IPS-18a (cell line): ENCODE data around the gene DCTN3.
"Not testable (repeated sequence)": the region's sequence is repeated elsewhere in the genome, so short reads cannot be mapped to it uniquely, and the experiment has no call there.

Source experiments
- H3K27ac ChIP-seq: one replicate; pipeline ENCODE4 v1.5.1; 2013; ENCODE audit warnings: low read length
- H3K27me3 ChIP-seq: one replicate; pipeline ENCODE4 v1.6.1; 2013; ENCODE audit warnings: mild to moderate bottlenecking, low read length; ENCODE audit not compliant: control insufficient read depth, insufficient read depth
- H3K36me3 ChIP-seq: one replicate; pipeline ENCODE4 v1.6.1; 2013; ENCODE audit warnings: low read depth, low read length; ENCODE audit not compliant: control insufficient read depth
- H3K4me1 ChIP-seq: one replicate; pipeline ENCODE4 v1.6.1; 2013; ENCODE audit warnings: low read depth, low read length; ENCODE audit not compliant: control insufficient read depth
- H3K4me3 ChIP-seq: one replicate; pipeline ENCODE4 v1.5.1; 2013; ENCODE audit warnings: low read length
- H3K9ac ChIP-seq: one replicate; pipeline ENCODE4 v1.6.1; 2013; ENCODE audit warnings: mild to moderate bottlenecking, low read length, moderate library complexity
- H3K9me3 ChIP-seq: one replicate; pipeline ENCODE4 v1.6.1; 2013; ENCODE audit warnings: low read depth, low read length; ENCODE audit not compliant: control insufficient read depth

DCTN3 gene

GRCh38 chr9:34644766-34645314 is 24.5 kb upstream of the DCTN3 start:
- H3K27me3 ChIP-seq, result no peaks in the 10 kb centered on the region
- H3K9me3 ChIP-seq, result no peaks in the 10 kb centered on the region
- H3K9ac ChIP-seq, result no peak overlapping the region
- H3K36me3 ChIP-seq, result peaks cover 16% of the 10 kb centered on the region
- no peak overlapping the region for H3K4me3 ChIP-seq
- peaks cover 10% of the 10 kb centered on the region for H3K4me1 ChIP-seq
- no peak overlapping the region for H3K27ac ChIP-seq

DNA sequence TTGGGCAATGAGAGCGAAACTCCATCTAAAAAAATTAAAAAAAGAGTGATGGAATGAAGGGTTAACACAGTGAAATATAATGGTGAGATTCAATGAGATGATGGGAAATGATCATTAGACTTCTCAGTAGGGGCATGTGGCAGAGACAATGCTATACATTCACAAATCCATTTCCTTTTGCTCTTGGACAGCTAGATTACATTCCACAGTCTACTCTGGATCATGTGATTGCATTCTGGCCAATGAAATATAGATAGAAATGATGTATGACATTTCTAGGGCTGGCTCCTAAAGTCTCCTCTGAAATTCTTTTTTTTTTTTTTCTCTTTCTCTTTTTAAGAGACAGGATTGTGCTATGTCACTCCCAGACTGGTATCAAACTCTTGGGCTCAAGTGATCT is 22.4 kb upstream of the DCTN3 start:
- H3K27ac ChIP-seq, result no peak overlapping the region
- H3K4me3 ChIP-seq, result no peak overlapping the region
- no peaks in the 10 kb centered on the region for H3K36me3 ChIP-seq
- no peaks in the 10 kb centered on the region for H3K9me3 ChIP-seq
- H3K4me1 ChIP-seq, result peaks cover 15% of the 10 kb centered on the region
- no peak overlapping the region for H3K9ac ChIP-seq
- H3K27me3 ChIP-seq, result no peaks in the 10 kb centered on the region

GRCh38 chr9:34639322-34639721 is 19.0 kb upstream of the DCTN3 start:
- H3K4me1 ChIP-seq, H3K27ac ChIP-seq, H3K9me3 ChIP-seq, H3K36me3 ChIP-seq, H3K9ac ChIP-seq, H3K27me3 ChIP-seq, H3K4me3 ChIP-seq: not testable (repeated sequence)

DNA sequence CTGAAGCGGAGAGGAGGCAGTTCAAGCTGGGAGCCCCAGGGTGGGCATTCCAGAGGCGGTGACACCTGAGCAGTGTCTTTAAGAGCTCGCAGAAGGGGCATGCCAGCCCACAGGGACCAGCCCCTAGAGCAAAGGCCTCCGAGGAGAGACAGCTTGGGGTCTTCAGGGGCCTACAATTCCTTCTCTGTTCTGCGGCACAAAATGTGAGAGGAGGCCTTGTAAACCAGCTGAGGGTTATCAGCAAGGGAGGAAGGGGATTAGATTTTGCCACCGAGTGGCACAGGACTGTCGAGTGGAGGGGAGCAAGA is 17.8 kb upstream of the DCTN3 start:
- Histone ChIP-seq H3K27me3 (peaks cover 4% of the 10 kb centered on the region), H3K4me1 (peaks cover 5% of the 10 kb centered on the region), H3K9me3 (no peaks in the 10 kb centered on the region), H3K27ac (no peak overlapping the region), H3K4me3 (peak overlapping the region; percentile 81), H3K36me3 (peaks cover 5% of the 10 kb centered on the region), H3K9ac (no peak overlapping the region)

DNA sequence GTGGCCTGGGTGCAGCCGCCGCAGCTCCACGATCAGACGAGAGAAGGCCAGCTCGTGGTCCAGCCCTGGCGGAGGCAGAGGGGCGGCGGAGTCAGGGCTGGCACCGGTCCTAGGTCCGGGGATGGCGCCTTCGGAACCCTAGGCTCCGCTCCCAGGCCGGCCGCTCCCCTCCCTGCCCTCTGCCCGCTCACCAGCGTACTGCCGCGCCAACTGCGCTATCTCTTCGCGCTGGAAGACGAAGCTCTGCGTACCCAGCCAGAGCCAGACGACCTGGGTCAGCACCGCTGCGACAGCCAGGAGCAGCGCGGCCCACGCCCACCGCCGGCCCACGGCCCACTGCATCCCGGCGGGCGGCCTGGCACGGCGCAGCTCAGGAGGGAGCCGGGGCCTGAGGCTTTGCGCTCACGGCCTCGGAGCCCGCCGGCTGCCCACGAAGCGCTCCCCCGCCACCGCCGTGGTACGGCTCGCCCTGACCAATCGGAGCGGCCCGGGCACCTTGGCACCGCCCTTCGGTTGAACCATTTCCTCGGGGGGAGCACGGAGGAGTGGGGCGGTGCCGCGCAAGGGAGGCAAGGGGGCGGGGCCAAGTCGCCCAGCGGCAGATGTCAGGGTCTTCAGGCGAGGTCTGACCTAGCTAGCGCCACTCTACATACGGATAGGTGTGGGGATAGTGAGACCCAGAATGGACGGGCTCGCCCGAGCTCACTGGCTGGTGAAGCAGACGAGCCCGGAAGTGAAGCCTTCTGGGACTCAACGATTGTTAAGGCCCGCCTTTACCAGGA is 17.3 kb upstream of the DCTN3 start, which contains the start of gene SIGMAR1:
TSS of gene SIGMAR1 (minus strand) at position 432 of the 782 bp plus-strand sequence. CDS start at position 342, 90 bp downstream.
- H3K9me3 ChIP-seq, result no peaks in the 10 kb centered on the region
- peak within 1 kb of the TSS; percentile 81 for H3K4me3 ChIP-seq
- H3K27me3 ChIP-seq, result peaks cover 4% of the 10 kb centered on the region
- H3K27ac ChIP-seq, result no peak within 1 kb of the TSS
- H3K4me1 ChIP-seq, result peaks cover 5% of the 10 kb centered on the region
- peak within 1 kb of the TSS; percentile 76 for H3K9ac ChIP-seq
- peaks cover 5% of the 10 kb centered on the region for H3K36me3 ChIP-seq

- Histone ChIP-seq H3K9ac (peak overlapping the region; percentile 76), H3K27ac (no peak overlapping the region), H3K4me3 (peak overlapping the region; percentile 81), H3K9me3 (no peaks in the 10 kb centered on the region), H3K27me3 (peaks cover 5% of the 10 kb centered on the region), H3K36me3 (peaks cover 5% of the 10 kb centered on the region), H3K4me1 (peaks cover 5% of the 10 kb centered on the region)
These were observed 16.6 kb upstream of the DCTN3 start for GRCh38 chr9:34636791-34637355.

DNA sequence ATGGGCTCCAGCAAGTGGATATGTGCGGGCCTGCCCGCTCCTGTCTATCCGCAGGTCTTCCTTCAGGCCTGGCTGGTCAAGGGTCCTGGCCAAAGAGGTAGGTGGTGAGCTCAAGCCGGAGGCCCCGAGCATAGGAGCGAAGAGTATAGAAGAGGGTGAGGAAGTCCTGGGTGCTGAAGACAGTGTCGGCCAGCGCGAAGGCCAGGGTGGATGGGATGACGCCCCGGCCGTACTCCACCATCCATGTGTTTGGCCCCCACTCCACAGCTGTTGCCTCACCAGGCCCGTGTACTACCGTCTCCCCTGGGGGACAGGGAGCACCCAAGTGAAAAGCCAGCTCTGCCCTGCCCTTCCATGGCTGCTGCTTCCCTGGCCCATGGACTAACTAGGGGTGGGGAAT is 15.3 kb upstream of the DCTN3 start:
- peaks cover 18% of the 10 kb centered on the region for H3K27me3 ChIP-seq
- H3K9me3 ChIP-seq, result no peaks in the 10 kb centered on the region
- H3K36me3 ChIP-seq, result peaks cover 5% of the 10 kb centered on the region
- no peak overlapping the region for H3K9ac ChIP-seq
- H3K4me1 ChIP-seq, result peaks cover 5% of the 10 kb centered on the region
- no peak overlapping the region for H3K4me3 ChIP-seq
- H3K27ac ChIP-seq, result no peak overlapping the region

GRCh38 chr9:34634551-34635248 is 14.4 kb upstream of the DCTN3 start:
- Histone ChIP-seq H3K9me3 (no peaks in the 10 kb centered on the region), H3K4me1 (peaks cover 5% of the 10 kb centered on the region), H3K27ac (no peak overlapping the region), H3K36me3 (peaks cover 5% of the 10 kb centered on the region), H3K4me3 (no peak overlapping the region), H3K27me3 (peaks cover 27% of the 10 kb centered on the region), H3K9ac (no peak overlapping the region)

DNA sequence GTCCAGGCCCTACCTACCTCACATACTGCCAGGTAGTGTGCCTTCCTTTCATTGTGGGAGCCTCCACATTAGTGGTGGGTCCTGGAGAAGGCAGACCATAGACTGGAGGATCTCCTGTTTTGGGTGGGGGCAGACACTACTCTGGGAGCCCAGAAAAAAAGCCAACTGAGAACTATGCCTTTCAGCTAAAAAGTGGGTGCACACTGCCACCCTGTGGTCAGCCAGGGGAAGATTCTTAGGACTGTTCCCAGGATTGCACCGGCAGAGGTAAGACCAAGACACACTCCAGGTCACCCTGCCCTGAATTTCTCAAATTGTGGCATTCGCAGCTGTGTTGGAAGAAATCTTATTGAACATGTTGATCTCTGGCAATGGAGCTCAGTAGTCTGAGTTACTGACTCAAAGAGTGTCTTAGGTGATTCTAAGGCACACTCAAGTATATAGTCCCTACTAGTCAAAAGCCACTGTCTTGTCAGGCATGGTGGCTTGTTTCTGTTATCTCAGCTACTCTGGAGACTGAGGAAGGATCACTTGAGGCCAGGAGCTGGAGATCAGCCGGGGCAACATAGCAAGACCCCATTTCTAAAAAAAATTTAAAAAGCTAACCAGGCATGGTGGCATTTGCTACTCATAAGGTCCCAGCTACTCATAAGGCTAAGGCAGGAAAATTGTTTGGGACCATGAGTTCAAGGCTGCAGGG is 13.7 kb upstream of the DCTN3 start:
- H3K9ac ChIP-seq, result no peak overlapping the region
- H3K4me3 ChIP-seq, result no peak overlapping the region
- H3K36me3 ChIP-seq, result peaks cover 5% of the 10 kb centered on the region
- H3K27me3 ChIP-seq, result peaks cover 34% of the 10 kb centered on the region
- no peaks in the 10 kb centered on the region for H3K9me3 ChIP-seq
- peaks cover 5% of the 10 kb centered on the region for H3K4me1 ChIP-seq
- no peak overlapping the region for H3K27ac ChIP-seq

GRCh38 chr9:34633166-34633565 is 12.9 kb upstream of the DCTN3 start:
- Histone ChIP-seq H3K9me3 (no peaks in the 10 kb centered on the region), H3K36me3 (peaks cover 5% of the 10 kb centered on the region), H3K4me3 (no peak overlapping the region), H3K27ac (no peak overlapping the region), H3K27me3 (peaks cover 42% of the 10 kb centered on the region), H3K9ac (no peak overlapping the region), H3K4me1 (peaks cover 4% of the 10 kb centered on the region)
